Activated effector memory CD4-positive, alpha-beta T cell treated with anti-CD3 and anti-CD28 coated beads, Interleukin-2, amount 50 U/mL, for 16 hours (primary cell): ENCODE results near the gene FOXO4.

Source experiments
- DNase-seq: peaks from one replicate; pipeline ENCODE4 v3.0.0-alpha.2; 2020

FOXO4 gene

DNA sequence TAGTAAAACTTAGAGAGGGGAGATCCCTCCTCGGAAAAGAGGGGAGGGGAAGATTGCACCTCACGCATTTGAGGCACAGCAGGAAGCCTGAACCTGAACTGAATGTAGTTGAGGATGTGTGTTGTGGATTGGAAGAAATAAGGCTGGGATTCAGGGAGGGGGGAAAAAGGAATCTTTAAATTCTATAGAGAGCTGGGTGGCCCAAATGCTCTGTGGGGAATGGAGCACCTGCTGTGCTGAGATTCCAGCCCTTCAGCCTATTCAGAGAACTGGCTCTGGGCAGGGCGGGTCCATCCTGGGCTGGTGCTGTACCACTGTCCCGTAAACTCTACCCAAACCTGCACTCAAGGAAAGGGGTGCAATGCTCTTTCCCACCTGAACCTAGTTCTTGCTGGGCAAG, 4.1 kb downstream of the FOXO4 start:
- no peak for DNase-seq

DNA sequence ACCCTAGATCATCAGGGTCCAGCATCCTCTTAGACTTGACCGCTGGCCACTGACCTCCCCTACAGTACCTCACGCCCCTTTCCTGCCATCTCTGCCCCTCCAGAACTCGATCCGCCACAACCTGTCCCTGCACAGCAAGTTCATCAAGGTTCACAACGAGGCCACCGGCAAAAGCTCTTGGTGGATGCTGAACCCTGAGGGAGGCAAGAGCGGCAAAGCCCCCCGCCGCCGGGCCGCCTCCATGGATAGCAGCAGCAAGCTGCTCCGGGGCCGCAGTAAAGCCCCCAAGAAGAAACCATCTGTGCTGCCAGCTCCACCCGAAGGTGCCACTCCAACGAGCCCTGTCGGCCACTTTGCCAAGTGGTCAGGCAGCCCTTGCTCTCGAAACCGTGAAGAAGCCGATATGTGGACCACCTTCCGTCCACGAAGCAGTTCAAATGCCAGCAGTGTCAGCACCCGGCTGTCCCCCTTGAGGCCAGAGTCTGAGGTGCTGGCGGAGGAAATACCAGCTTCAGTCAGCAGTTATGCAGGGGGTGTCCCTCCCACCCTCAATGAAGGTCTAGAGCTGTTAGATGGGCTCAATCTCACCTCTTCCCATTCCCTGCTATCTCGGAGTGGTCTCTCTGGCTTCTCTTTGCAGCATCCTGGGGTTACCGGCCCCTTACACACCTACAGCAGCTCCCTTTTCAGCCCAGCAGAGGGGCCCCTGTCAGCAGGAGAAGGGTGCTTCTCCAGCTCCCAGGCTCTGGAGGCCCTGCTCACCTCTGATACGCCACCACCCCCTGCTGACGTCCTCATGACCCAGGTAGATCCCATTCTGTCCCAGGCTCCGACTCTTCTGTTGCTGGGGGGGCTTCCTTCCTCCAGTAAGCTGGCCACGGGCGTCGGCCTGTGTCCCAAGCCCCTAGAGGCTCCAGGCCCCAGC, 5.2 kb downstream of the FOXO4 start:
- DNase-seq = no peak

DNA sequence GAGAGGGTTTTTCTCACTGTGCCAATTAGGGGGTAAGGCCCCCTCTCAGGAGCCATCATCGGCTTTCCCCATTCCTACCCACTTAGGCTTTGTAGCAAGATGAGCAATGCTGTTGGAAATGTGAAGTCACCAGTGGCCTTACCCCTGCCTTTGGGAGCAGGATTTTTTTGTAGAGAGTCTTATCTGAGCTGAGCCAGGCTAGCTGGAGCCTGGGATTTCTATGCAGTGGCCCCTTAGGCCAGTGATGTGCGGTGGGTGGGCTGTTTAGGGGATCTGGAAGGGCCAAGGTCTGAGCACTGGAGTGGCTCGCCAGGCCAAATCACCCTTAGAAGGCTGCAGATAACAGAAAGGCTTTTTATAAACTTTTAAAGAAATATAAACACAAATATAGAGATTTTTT, 6.6 kb downstream of the FOXO4 start:
- DNase-seq = no peak

DNA sequence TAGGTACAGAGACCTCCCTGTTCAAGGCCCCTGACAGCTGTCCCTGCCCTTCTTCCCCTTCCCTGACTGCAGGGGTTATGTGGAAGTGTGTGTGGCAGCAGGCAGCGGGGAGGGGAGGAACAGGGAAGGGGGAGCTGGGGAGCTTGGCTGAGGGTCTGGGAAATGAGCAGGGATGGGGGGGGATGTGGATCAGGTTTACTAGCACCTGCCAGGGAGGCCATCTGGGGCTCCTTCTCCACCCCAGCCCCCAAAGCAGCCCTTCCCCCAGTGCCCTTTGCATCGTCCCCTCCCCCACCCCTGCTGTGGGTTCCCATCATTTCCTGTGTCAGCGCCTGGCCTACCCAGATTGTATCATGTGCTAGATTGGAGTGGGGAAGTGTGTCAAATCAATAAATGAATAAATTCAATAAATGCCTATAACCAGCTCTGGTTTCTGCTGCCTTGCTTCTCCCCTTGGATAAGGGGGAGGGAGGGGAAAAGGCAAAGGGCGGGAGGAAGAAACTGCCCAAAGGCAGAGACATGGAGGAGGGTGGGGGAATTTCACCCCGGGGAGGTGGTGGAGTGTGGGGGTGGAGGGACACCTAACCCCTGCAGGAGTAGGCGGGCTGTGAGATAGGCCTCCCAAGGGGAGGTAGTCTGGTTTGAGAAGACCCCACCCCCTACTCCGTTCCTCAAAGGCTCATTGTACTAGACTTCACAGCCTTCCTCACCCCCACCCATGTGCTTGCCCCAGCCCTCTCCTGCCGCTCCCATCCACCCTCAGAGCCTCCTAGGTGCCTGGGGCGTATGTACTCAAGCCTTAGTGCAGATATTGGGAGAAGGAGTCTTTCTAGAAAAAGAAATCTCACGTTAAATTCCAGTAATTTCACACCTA, 7.7 kb downstream of the FOXO4 start:
- DNase-seq = peak; percentile 79

DNA sequence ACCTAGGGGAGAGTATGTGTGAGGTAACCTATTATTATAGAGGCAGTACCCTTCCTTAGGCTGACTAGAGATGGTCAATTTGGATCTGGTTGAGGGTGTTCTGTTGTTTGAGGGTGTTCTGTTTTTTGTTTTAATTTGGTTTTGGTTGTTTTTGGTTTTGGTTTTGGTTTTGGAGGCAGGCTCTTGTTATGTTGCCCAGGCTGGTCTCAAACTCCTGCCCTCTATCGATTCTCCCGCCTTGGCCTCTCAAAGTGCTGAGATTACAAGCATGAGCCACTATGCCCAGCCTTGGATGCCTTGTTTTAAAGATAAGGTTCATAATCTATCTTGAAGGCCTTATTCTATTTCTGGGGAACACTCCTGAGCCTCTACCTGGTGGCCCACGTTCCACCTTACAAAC, 10.0 kb downstream of the FOXO4 start:
- no peak for DNase-seq

DNA sequence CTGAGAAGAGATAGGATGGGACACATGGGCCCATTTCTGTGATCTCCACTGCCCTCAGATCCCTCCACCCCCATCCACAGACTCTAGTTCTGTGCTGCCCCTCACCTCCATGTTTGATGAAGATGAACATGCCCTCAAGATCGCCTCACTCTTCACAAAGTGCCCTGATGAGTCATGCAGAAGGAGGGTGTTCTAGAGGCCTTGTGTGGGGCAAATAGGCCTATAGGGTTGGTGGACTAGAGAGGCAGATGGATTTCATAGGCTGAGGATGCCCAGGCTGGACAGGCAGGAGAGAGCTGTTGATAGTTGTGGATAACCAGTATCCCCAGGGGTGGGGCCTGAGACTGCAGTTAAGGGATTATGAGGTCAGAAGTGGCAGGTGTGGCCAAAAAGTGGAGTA, 10.8 kb downstream of the FOXO4 start, which contains the start of gene CXorf65:
Gene CXorf65, minus strand, starts transcription at position 314 of the 400 bp plus-strand sequence. Its CDS starts 184 bp downstream, at position 130.
- DNase-seq = peak; percentile 63

DNA sequence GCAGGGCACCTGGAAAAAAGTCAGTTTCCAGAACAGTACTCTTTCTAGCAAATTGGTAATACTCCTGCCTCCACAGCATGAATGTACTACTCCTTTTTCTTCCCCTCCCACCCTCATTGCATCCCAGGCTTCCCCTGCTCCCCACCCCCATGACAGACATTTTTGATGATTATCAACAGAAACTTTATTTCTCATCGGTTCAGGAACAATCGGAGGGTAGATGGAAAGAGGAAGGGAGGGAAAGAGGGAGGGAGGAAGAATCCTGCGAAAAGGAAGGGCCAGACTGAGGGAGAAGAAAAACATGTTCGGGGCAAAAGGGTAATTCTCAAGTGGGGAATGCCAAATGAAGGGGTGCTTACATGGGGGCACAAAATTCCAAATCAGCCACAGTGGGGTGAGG, 11.6 kb downstream of the FOXO4 start:
- DNase-seq = no peak

DNA sequence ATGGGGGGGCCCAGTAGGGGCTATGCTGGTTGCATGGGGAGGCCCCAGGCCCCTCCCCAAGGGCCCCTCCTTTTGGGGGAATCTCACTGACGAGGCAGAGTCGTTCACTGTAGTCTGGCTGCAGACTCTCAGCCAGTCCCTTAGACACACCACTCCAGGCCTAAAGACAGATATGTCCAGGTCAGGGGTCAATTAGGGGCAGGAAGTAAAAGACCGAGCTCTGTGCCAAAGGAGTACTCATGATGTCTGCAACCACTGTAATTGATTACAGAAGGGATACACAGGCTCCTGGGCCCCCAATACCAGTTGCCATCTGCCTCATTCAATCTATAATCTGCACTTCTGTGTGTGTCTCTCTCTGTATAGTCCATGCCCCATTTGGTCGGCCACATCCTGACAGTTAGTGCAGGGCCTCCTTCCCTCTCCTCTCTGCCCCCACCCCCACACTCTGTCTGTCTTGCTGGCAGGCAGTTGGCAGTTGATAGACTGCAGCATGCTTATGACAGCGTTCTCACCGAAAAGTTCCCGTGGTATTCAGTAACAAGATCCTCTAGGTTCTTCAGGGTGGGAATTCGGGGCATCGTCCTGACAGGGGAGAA, 12.2 kb downstream of the FOXO4 start:
- DNase-seq = peak; percentile 71

DNA sequence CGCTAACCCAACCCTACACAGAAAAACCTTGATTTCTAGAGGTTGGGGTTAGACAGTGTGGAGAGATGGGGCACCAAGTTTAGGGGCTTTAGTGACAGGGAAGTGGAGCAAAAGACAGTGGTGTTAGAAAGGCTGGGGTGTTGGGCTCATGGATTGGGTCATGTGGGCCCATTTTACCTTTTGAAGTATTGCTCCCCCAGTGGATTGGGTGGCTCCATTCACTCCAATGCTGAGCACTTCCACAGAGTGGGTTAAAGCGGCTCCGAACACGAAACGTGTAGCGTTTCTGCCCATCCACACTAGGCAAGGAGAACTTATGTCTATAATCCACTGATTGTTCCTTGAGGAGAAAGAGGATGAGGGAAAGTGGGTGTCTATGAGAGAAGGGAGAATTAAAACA, 13.4 kb downstream of the FOXO4 start:
- DNase-seq = no peak

DNA sequence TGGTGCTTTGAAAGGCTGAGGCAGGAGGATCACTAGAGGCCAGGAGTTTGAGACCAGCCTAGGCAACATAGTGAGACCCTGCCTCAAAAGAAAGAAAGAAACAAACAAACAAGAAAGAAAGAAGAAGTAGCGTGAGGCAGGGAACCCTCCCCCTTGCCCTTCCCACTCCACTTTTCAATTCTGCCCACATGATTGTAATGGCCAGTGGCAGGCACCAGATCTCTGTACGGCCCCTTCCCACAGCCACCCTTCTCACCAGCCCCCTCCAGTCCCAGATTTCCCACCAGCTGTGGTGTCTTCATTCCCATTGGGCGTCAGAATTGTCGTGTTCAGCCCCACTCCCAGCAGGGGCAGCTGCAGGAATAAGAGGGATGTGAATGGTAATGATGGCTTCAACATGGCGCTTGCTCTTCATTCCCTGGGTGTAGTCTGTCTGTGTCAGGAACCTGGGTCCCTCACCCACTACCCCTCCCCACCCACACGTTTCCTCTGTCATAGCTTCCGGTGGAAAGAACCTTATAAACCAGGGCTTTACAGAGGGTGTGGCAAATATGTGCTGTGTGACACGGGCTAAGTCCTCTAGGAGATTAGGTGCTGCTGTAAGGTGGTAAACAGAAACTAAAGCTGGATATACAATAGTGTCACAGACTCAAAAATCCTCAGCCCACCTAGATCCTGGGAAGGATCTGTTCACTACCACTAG, 15.6 kb downstream of the FOXO4 start, which contains the start of gene IL2RG:
Gene IL2RG, minus strand, starts transcription at position 437 of the 703 bp plus-strand sequence. Its CDS starts 38 bp downstream, at position 399.
- peak; percentile 90 for DNase-seq

DNA sequence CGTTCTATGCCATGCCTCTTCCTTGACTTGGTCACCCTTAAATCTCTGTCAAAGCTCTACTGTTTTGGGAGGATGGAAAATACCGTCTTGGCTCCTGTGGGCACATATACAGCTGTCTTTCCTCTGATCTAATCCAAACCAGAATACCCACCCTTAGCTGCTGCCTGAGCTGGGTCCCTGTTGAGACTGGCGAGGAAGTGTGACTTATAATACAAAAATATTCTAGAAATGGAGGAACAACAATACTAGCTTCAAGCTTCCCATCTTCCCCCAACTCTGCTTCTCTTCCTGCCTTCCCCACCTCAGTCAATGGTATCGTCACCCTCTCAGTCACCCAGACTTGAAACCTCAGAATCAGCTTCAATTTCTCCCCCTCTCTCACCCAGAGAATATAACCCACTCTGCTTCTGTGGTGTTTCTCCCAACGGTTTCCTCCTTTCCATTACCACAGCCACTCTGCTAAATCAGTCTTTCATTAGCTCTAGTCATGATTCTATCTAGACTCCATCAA, 16.3 kb downstream of the FOXO4 start:
- DNase-seq = peak; percentile 66

DNA sequence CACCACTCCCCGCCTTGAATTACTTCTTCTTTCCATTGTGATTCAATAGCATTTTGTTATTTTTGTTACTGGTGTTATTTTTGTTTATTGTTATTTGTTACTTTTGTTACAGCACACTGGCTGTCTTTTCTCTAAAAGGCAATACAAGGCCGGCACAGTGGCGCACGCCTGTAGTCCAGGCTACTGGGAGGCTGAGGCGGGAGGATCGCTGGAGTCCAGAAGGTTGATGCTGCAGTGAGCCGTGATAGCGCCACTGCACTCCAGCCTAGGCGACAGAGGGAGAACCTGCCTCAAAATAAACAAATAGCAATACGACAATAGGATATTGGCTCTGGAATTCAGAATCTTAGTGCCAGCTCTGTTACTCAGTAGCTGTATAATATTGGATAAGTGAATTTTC, 21.7 kb downstream of the FOXO4 start:
- no peak for DNase-seq

DNA sequence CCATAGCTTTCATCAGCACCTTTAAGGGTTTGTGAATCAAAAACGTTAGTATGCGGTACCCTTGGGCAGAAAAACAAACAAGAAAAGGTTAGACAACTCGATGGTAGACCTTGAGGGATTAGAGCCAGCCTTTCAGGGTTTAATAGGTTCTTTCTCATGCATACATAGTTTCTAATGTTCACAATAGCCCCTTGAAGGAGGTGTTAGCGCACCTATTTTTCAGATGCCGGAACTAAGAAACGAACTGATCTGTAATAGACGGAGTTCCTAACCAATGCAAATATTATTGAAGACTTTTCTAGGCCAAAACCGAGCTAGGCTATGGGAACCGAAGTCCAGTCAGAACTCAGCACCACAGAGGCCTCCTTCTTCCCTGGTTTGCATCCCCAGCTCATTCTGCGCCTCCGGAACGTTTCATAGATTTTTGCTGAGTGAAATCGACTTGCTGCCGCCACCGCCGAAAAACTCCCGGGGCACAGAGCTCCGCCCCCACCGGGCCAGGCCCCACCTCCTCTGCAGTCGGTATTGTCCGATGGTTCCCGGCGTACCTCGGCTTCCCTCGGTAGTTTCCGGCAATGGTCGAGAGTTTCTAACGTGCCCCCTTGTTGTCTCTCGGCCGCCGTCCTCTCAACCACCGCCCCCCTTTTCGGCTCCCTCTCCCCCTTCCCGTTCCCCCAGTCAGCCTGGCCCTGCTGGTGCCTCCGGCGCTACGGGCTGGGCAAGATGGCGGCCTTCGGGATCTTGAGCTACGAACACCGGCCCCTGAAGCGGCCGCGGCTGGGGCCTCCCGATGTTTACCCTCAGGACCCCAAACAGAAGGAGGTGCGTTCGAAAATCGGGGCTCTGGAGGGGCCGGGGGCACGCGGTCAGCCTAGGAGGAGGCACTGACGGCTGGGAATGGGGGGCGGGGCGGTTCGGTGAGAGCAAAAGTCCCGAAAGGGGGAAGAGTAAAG, 22.7 kb downstream of the FOXO4 start, which contains the start of gene MED12:
Gene MED12, plus strand, starts transcription at position 565 of the 953 bp plus-strand sequence. Its CDS starts 159 bp downstream, at position 724.
- DNase-seq = peak; percentile 93

DNA sequence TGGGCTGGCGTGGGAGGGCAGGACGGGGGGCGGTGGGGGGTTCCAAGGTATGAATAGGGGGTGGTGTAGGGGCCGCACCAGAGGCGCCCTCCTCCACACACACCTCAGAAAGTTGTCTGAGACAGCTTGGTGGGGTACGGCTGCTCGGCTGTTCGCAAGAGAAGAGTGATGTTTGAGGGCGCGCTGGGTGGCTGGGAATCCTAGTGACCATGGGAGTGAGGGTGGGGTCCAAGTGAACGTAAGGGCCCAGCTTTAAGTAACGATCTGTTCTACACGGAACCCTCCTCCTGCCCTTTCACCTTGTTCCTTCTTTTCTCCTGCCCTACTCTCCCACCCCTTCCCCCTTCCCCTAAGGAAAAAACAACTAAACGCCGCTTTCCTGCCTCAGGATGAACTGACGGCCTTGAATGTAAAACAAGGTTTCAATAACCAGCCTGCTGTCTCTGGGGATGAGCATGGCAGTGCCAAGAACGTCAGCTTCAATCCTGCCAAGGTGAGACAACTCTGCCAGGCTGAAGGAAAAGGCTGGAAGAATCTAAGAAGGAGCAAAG, 23.4 kb downstream of the FOXO4 start:
- no peak for DNase-seq

DNA sequence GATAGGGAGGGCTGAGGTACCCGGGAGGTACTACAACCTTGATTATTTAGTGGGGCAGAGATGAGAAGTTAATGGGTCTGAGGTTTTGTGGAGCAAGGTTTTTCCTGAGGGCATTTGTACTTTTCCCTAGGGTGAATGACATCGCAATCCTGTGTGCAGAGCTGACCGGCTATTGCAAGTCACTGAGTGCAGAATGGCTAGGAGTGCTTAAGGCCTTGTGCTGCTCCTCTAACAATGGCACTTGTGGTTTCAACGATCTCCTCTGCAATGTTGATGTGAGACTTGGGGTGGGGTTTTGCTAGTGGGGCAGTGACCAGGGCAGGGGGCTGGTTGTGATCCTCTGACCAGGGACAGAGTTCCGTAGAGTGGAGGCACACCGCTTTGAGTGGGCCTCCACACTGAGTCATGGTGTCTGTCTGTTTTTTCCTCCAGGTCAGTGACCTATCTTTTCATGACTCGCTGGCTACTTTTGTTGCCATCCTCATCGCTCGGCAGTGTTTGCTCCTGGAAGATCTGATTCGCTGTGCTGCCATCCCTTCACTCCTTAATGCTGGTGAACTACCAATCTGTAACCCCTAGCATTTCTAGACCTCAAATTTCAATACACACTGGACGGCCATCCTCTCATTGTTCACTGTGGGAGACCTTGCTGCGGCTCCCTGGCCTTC, 32.6 kb downstream of the FOXO4 start:
- DNase-seq = no peak

DNA sequence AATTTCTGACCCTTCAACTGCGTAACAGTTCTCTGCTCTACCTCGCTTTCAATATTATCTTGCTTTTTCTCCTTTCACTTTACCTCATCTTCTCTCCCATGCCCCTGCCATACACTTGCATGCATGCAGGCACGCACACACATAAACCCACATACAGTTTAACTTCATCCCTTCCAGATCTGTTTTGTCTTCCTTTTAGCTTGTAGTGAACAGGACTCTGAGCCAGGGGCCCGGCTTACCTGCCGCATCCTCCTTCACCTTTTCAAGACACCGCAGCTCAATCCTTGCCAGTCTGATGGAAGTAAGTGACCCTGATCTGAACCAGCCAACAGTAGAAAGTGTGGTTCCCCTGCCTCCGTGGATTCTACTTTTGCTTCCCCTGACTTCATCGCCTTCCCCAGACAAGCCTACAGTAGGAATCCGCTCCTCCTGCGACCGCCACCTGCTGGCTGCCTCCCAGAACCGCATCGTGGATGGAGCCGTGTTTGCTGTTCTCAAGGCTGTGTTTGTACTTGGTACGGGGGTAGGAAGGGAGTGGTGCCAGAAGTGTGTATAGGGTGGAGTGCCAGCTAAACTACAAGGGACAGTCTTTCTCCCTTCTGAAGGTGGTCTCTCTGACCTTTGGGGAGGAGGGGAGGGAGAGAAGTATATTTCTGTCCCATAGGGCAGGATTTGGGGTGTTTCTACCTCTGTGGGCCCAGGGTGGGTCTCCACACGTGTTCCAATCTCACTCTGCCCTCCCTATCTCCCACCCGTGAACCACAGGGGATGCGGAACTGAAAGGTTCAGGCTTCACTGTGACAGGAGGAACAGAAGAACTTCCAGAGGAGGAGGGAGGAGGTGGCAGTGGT, 33.5 kb downstream of the FOXO4 start:
- peak; percentile 90 for DNase-seq

DNA sequence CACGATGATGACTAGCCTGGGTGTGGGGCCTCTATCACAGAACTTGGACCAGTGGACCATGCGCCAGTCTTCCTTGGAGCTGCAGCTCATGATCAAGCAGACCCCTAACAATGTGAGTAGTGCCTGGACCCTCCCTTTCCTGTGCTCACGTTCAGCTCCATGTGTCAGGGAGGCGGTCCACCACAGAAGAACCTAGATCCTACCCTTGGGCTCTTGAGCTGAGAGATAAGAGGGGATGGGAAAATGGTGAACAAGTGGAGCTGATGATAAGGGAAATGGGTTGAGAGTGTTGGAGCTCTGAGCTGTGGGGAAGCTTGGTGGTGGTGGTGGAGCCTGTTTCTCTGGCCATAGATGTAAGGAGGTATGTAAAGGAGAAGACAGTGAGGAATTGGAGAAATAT, 35.9 kb downstream of the FOXO4 start:
- DNase-seq = no peak

DNA sequence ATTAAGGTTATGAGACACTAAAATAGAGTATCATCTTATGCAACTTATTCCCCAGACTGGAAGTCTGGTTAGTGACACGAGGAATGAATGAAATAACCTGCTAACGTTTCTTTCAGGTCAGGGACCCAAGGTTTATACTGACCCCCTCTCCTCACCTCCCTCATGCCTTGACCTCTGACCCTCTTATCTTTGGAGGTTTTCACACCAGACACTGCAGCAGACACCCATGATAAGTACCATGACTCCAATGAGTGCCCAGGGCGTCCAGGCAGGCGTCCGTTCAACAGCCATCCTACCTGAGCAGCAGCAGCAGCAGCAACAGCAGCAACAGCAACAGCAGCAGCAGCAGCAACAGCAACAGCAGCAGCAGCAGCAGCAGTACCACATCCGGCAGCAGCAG, 44.8 kb downstream of the FOXO4 start:
- DNase-seq = no peak

DNA sequence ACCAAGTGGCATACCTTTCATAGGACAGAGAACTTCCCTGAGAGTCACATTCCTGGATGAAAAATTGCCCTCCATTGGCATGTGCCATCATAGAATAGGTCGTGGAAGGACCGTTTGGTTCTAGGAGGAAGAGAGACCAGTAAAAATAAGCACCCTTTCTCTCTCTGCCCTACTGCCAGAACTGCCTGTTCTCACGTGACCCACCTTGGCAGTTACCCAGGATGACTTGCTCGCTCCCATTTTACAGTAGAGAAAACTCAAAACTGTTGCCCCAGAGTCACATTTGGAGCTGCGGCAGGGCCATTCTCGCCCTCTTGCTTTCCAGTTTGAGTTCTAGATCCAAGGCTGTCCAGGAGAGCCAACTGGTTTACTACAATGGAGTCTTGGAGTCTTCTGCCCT, 47.9 kb downstream of the FOXO4 start:
- DNase-seq = no peak
